Activated CD4-positive, alpha-beta T cell treated with anti-CD3 and anti-CD28 coated beads, Interleukin-2, amount 10 ng/mL, durations not matched to agents 7 days and 5 days (primary cell): ENCODE data around the gene RBM38. TPM values are rescaled to one million over a fixed set of nuclear protein-coding genes. Genes with fewer than 3 reads are reported as not detected.

Experiments used
- CTCF ChIA-PET: fragments of 350-600 bp; sonication (Branson Sonifier 250); formaldehyde crosslinking; loops from one replicate; lab custom pipeline; 2021; ENCODE audit warnings: antibody characterized with exemption; lab: Charles Lee
- POLR2A ChIA-PET: fragments of 350-600 bp; sonication (Branson Sonifier 250); formaldehyde crosslinking; loops from one replicate; lab custom pipeline; 2021; ENCODE audit warnings: antibody characterized with exemption; lab: Charles Lee
- DNase-seq: peaks from one replicate; pipeline ENCODE4 v3.0.0-alpha.2; 2020
- H3K27ac Mint-ChIP-seq: one replicate; pipeline ENCODE4 v1.8.0; 2021; ENCODE audit warnings: mild to moderate bottlenecking, moderate library complexity, mixed read lengths
- H3K27me3 Mint-ChIP-seq: one replicate; pipeline ENCODE4 v1.8.0; 2021; ENCODE audit warnings: mixed read lengths
- H3K36me3 Mint-ChIP-seq: one replicate; pipeline ENCODE4 v1.8.0; 2021; ENCODE audit warnings: low read depth, mixed read lengths
- H3K4me1 Mint-ChIP-seq: one replicate; pipeline ENCODE4 v1.8.0; 2021; ENCODE audit warnings: mixed read lengths
- H3K4me3 Mint-ChIP-seq: one replicate; pipeline ENCODE4 v1.8.0; 2021; ENCODE audit warnings: mild to moderate bottlenecking, moderate library complexity, mixed read lengths
- H3K9me3 Mint-ChIP-seq: one replicate; pipeline ENCODE4 v1.8.0; 2021; ENCODE audit warnings: mixed read lengths
- total RNA-seq, 2 experiments: library from RNA; stranded (reverse); gene quantifications; one replicate each; pipeline ENCODE4 v1.2.3, GENCODE V29; 2021

The RBM38 gene
- total RNA-seq, 2 experiments from 2014 or later = 97.3 to 98.8 TPM

DNA sequence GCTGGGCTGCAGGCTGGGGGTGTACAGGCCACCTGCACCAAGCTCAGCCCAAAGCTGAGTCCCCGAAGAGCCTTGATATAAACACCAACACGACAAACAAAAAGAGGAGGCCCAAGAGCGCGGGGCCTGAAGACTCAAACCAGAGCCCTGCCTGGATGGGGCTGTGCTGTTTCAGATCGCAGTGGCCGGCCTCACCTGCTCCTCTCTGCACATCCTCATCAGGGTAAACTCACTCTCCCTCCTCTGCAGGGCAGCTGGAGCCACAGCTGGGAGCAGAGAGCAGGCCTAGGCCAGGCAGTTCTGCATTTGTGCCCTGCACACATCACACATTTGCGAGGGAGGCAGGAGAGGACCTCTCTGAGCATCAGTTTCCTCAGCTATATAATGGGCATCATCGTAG is 3.7 kb upstream of the RBM38 start:
- no peaks in the 10 kb centered on the region for H3K9me3 Mint-ChIP-seq
- ChIA-PET CTCF (interaction anchor here (1.4 to 5.3 kb wide), 3 partner anchors 9 to 108 kb away, joined by 4 to 18 read pairs (median 7); no protein-coding TSS in a partner anchor), POLR2A (no interaction called here)
- peaks cover 34% of the 10 kb centered on the region for H3K4me1 Mint-ChIP-seq
- H3K27me3 Mint-ChIP-seq = no peaks in the 10 kb centered on the region
- no peak overlapping the region for H3K27ac Mint-ChIP-seq
- H3K36me3 Mint-ChIP-seq = peaks cover 7% of the 10 kb centered on the region
- no peak for DNase-seq
- H3K4me3 Mint-ChIP-seq = no peak overlapping the region

DNA sequence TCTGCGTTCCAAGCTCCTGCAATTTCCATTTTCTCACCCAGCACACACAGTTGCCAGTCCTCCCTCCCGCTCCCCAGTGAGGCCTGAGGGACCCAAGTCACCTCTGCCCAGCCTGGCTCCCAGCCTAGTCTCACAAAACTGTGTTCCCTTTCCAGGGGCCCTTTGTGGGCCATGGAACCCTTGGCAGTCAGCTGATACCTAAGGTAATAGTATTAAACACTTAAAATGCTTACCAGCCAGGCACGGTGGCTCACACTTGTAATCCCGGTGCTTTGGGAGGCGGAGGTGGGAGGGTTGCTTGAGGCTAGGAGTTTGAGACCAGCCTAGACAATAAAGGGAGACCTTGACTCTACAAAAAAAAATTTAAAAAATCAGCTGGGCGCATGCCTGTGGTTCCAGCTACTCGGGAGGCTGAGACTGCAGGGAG is 3.2 kb upstream of the RBM38 start:
- no peak for DNase-seq
- peaks cover 31% of the 10 kb centered on the region for H3K4me1 Mint-ChIP-seq
- H3K4me3 Mint-ChIP-seq = no peak overlapping the region
- ChIA-PET POLR2A (no interaction called here), CTCF (interaction anchor here (0.7 to 5.3 kb wide), 3 partner anchors 9 to 26 kb away, joined by 3 to 18 read pairs (median 7); no protein-coding TSS in a partner anchor)
- H3K9me3 Mint-ChIP-seq = no peaks in the 10 kb centered on the region
- H3K27ac Mint-ChIP-seq = no peak overlapping the region
- H3K36me3 Mint-ChIP-seq = peaks cover 8% of the 10 kb centered on the region
- H3K27me3 Mint-ChIP-seq = no peaks in the 10 kb centered on the region

DNA sequence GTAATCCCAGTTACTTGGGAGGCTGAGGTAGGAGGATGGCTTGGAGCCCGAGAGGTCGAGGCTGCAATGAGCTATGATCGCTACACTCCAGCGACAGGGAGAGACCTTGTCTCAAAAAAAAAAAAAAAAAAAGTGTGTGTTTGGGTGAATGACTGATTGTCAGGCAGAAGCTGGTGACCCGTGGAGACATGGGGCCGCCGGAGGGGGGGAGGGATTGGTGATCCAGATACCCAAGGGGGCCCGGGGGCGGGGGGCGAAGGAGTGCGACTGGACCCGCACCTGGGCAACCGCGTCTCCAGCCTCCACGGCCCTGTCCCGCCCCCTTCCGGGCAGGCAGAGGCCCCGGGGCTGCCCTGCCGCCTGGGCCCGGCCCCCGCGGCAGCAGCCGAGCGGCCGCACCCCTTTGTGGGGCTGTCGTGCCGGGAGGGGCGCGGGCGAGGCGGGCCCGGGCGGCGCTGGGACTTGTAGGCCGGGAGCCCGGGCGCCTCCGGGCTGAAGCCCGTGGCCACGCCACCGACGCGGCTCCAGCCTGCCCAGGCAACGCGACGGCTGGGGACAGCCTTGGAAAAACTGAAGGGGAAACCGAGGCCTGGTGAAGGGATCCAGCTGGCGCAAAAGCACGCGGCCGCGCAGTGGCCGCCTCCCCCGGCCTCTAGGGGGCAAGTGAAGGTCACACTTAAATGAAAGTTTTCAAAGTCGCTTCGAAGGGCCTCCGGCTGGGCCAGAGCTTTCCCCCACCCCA is 2.1 kb upstream of the RBM38 start:
- CTCF ChIA-PET = interaction anchor here (1.0 to 5.3 kb wide), 6 partner anchors 9 to 31 kb away, joined by 3 to 18 read pairs (median 4); no protein-coding TSS in a partner anchor
- peak overlapping the region; percentile 77 for H3K4me3 Mint-ChIP-seq
- H3K4me1 Mint-ChIP-seq = peaks cover 36% of the 10 kb centered on the region
- H3K27ac Mint-ChIP-seq = peak overlapping the region; percentile 93
- DNase-seq = peak; percentile 49
- no peaks in the 10 kb centered on the region for H3K27me3 Mint-ChIP-seq
- peaks cover 19% of the 10 kb centered on the region for H3K36me3 Mint-ChIP-seq
- H3K9me3 Mint-ChIP-seq = no peaks in the 10 kb centered on the region
- POLR2A ChIA-PET = interaction anchor here (0.6 to 1.6 kb wide), 2 partner anchors 44 to 55 kb away, joined by 3 to 6 read pairs; no protein-coding TSS in a partner anchor

DNA sequence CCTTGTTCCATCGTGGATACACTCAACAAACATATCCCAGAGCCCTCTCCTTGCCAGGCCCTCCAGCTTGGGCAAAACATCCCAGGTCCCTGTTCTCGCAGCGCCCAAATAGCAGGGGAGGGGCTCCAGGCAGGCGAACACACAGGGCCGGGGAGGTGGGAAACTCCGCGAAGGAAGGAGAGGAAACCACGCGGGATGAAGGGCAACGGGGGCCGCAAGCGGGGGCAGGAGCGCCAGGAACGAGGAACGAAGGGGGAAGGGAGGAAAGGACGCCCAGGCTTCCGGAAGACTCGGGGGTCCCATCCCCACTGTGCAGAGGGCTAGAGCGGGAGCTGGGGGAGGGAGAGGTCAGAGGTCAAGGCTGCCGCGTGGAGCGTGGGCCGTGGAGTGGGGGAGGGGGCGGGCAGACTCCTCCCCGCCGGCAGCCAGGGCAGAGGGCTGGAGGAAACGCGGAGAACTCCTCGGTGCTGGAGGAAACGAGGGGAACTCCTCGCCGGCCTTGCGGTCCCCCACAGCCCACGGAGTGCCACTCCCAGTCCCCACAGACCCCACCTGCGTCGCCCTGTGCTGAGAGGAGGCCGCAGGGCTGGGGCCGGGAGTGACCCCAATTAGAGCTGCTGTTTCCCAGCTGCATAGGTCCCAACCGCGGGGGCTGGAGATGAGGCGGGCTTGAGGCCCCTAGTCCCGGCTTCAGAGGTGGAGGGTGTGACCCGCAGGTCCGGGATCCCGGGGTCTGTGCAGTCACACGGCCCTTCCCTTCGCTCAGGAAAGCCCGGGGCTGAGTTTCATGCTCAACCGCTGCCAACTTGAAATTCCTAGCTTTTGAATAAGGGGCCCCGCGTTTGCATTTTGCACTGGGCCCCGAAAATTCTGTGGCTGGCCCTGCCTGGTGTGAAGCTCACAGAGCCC is 1.2 kb upstream of the RBM38 start:
- peak; percentile 62 for DNase-seq
- no peaks in the 10 kb centered on the region for H3K9me3 Mint-ChIP-seq
- H3K36me3 Mint-ChIP-seq = peaks cover 27% of the 10 kb centered on the region
- no peaks in the 10 kb centered on the region for H3K27me3 Mint-ChIP-seq
- CTCF ChIA-PET = interaction anchor here (0.8 to 5.3 kb wide), 12 partner anchors 8 to 104 kb away, joined by 3 to 18 read pairs (median 3); no protein-coding TSS in a partner anchor
- peak overlapping the region; percentile 77 for H3K4me3 Mint-ChIP-seq
- peaks cover 43% of the 10 kb centered on the region for H3K4me1 Mint-ChIP-seq
- peak overlapping the region; percentile 93 for H3K27ac Mint-ChIP-seq
- POLR2A ChIA-PET = interaction anchor here (0.6 to 1.6 kb wide), 3 partner anchors 43 to 728 kb away, joined by 3 to 6 read pairs (median 5); no protein-coding TSS in a partner anchor

DNA sequence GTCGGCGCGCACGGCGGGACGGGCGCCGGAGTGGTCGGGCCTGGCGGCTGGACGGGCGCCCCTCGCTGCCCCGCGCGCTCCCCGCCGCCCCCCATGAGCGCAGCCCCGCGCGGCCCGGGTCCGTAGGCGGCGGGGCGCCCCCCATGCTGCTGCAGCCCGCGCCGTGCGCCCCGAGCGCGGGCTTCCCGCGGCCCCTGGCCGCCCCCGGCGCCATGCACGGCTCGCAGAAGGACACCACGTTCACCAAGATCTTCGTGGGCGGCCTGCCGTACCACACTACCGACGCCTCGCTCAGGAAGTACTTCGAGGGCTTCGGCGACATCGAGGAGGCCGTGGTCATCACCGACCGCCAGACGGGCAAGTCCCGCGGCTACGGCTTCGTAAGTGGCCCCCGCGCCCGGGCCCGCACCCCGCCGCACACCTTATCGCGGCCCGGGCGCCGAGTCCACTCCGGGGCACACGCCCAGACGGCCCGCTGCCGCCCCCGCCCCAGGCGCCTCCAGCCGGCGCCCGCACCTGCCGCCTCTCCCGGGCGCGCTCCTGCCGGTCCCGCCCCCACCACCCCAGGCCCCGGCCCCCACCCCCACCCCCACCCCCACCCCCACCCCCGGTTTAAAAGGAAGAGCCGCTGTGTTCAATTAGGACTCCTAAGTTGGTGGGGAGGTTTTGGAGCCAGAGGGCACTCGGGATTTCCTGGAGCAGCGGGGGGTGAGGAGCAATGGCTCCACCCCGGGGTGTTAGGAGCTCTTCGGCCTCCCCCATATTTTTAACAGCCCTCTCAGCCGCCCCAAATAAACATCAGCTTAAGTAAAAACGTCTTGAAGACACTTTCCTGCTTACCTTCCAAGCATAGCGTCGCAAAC is 474 bp downstream of the RBM38 start:
- H3K4me3 Mint-ChIP-seq = peak overlapping the region; percentile 90
- no peaks in the 10 kb centered on the region for H3K27me3 Mint-ChIP-seq
- CTCF ChIA-PET = interaction anchor here (0.5 to 5.3 kb wide), 5 partner anchors 9 to 39 kb away, joined by 3 to 18 read pairs (median 4); no protein-coding TSS in a partner anchor
- POLR2A ChIA-PET = interaction anchor here (0.6 to 0.8 kb wide), 2 partner anchors 25 to 141 kb away, joined by 3 to 5 read pairs; no protein-coding TSS in a partner anchor
- DNase-seq = peak; percentile 28
- peaks cover 55% of the 10 kb centered on the region for H3K4me1 Mint-ChIP-seq
- peak overlapping the region; percentile 86 for H3K27ac Mint-ChIP-seq
- H3K36me3 Mint-ChIP-seq = peaks cover 40% of the 10 kb centered on the region
- H3K9me3 Mint-ChIP-seq = no peaks in the 10 kb centered on the region

DNA sequence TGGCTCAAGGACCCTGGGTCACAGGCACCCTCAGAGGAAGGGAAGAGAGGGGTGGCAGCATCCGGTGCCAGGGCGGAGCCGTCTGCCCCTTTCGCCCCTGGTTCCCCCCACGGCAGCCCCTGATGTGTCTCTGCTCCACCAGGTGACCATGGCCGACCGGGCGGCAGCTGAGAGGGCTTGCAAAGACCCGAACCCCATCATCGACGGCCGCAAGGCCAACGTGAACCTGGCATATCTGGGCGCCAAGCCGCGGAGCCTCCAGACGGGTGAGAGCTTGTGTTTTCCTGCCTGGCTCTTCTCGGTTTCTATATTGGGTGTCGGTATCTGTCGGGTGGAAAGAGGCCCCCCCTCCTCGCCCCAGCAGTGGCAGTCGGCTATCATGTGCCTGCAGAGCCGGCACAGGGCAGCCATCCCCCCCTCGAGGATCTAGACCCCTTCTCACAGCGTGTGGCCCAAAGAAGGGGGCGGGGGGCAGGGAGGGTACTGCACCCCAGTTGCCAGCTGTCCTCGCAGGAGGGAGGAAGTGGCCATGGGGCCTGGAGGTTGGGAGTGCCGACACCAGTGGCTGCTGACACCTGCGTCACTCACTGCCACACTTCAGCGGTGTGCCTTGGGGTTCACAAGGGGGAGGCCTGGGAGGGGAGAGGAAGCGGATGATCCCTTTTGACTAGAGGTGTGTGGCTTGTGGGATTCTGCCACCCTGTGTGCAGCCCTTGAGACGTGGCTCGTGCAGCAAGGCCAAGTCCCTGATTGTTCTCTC is 1.5 kb downstream of the RBM38 start:
- ChIA-PET CTCF (interaction anchor here (0.5 to 1.2 kb wide), 2 partner anchors 10 kb away, joined by 3 read pairs; no protein-coding TSS in a partner anchor), POLR2A (interaction anchor here (0.6 to 0.8 kb wide), 2 partner anchors 10 to 142 kb away, joined by 3 to 5 read pairs; no protein-coding TSS in a partner anchor)
- Mint-ChIP-seq H3K4me1 (peaks cover 65% of the 10 kb centered on the region), H3K9me3 (no peaks in the 10 kb centered on the region), H3K27ac (peak overlapping the region; percentile 86), H3K4me3 (peak overlapping the region; percentile 90), H3K27me3 (no peaks in the 10 kb centered on the region), H3K36me3 (peaks cover 50% of the 10 kb centered on the region)
- peak; percentile 92 for DNase-seq

DNA sequence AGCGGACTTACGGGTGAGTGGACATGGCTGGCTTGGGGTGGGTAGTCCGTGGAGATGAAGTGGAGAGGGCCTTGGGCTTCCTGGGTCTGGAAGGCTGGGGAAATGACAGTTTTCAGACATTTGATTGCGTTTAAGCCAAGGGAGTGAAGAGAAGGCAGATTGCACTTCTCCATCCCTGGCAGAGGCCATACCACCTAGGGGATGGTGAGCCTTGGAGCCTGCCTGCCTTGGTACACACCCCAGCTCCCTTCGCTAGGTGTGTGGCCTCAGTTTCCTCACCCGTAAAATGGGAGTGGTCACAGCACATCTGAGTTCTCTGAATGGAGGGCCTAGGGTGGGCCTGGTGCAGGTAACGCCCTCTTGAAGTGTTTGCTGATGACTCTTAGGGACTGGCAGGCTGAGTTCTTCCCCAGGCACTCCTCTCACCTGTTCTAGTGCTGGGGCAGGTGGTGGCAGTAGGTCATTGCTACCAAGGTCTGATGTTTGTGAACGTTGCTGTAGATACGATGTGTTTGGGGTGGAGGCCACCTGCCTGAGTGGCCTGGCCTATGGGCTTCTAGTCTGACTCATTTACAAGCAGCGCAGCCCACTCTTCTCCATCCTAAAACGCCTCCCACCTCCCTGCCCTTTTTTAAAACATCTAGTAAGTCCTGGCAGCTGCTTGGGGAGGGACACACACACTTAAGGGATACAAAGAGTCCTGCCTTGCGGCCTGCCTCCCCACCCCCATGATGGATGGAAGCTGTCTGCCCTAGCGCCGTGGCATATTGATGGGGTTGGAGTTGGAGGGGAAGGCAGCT is 2.3 kb downstream of the RBM38 start:
- Mint-ChIP-seq H3K4me1 (peaks cover 71% of the 10 kb centered on the region), H3K4me3 (peak overlapping the region; percentile 90), H3K27me3 (no peaks in the 10 kb centered on the region), H3K27ac (peak overlapping the region; percentile 86), H3K9me3 (no peaks in the 10 kb centered on the region), H3K36me3 (peaks cover 56% of the 10 kb centered on the region)
- POLR2A ChIA-PET = no interaction called here
- CTCF ChIA-PET = interaction anchor here (1.2 kb wide), 1 partner anchor 11 kb away, joined by 3 read pairs; no protein-coding TSS in a partner anchor
- DNase-seq = no peak

DNA sequence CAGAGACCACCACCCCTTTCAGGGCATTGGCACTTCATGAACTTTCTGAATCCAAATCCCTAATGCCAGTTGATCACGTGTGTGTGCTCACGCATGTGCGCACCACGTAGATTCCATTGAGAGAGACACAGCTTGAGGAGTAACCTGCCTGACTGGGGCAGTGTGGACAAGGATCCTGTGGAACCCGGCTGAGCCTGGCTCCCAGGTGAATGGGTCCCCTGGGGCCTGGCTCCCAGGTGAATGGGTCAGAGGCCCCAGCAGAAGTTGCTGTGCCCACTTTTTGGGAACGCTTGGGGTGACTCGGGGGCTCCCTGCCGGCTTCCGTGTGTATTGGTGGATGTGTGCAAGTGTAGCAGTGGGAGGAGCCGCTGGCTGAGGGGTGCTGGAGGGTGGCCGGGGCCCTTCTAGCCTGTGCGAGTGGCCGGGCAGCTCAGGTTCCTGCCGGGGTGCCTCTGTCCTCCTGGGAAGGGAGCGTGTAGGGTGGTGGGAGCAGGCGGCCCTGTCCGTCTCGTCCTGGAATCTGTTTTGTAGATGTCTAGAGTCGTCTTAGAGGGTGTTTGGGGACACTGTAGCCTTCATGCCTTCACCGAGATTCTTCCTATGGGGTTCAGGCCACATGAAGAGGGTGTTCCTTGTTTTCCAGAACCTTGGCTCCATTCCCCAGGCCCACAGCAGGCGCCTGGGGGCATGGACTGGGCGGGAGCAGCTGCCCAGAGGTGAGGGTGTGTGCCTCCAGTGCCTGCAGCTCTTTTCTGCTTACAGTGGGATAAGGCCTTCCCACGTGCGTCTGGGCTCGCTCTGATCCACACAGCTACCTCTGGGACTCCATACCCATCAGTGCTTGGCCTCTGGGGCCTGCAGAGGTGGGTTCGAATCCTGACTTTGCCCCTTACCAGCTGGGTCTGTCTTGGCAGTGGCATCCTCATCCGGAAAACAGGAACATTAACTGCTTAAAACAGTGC is 3.2 kb downstream of the RBM38 start:
- H3K4me1 Mint-ChIP-seq = peaks cover 75% of the 10 kb centered on the region
- peaks cover 64% of the 10 kb centered on the region for H3K36me3 Mint-ChIP-seq
- H3K4me3 Mint-ChIP-seq = peak overlapping the region; percentile 90
- CTCF ChIA-PET = interaction anchor here (1.2 kb wide), 1 partner anchor 11 kb away, joined by 3 read pairs; no protein-coding TSS in a partner anchor
- no peaks in the 10 kb centered on the region for H3K27me3 Mint-ChIP-seq
- H3K9me3 Mint-ChIP-seq = no peaks in the 10 kb centered on the region
- no peak overlapping the region for H3K27ac Mint-ChIP-seq
- POLR2A ChIA-PET = no interaction called here
- no peak for DNase-seq

DNA sequence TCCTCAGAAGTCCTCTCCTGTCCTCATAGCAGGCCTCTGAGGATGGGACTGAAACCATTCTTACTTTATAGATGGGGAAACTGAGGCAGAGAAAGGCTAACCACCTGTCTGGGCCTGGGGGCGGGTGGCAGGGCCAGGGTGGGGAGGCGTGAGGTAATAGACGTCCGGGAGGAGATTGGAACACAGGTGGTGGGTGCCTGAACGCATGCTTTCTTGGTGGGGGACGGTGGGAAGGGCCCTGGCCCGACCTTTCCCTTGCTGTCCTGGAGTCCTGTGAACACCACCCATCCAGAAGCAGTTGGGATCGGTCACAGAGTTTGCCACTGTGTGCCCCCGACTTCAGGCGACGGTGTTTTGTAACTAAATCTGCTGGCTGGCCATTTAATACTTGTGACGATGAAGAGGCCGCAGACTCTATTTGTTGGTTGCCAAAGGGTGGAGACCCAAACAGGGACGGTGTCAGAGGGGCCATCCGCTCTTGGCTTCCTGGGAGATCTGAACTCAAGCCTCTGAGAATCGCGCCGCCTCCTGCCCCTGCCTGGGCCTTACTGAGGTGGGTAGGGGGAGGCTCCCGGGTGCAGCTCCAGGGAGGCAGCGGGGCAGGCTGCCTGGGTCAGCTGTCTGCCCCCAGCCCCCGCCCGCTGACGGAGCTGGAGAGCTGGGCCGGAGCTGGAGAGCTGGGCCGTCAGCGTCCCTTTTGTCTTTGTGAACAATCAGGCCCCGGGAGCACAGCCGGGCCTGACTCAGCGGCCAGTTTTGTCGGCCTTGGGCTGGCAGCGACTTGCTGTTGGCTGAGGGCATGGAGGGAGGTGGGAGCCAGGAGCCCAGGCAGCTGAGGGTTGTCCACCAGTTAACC is 4.1 kb downstream of the RBM38 start:
- DNase-seq = no peak
- ChIA-PET POLR2A (no interaction called here), CTCF (interaction anchor here (1.0 kb wide), 1 partner anchor 19 kb away, joined by 3 read pairs; no protein-coding TSS in a partner anchor)
- no peaks in the 10 kb centered on the region for H3K27me3 Mint-ChIP-seq
- H3K4me1 Mint-ChIP-seq = peaks cover 78% of the 10 kb centered on the region
- H3K27ac Mint-ChIP-seq = peak overlapping the region; percentile 13
- peaks cover 69% of the 10 kb centered on the region for H3K36me3 Mint-ChIP-seq
- H3K9me3 Mint-ChIP-seq = no peaks in the 10 kb centered on the region
- H3K4me3 Mint-ChIP-seq = peak overlapping the region; percentile 19
